Activated naive CD8-positive, alpha-beta T cell (primary cell): ENCODE results near the gene FYB2.
A peak's percentile ranks its signal among the peaks of the same experiment; 100 is the strongest.

Source experiments
- H3K27ac Mint-ChIP-seq: one replicate; pipeline ENCODE4 v1.8.0; 2021; ENCODE audit warnings: mixed read lengths
- H3K27me3 Mint-ChIP-seq: one replicate; pipeline ENCODE4 v1.8.0; 2021; ENCODE audit warnings: mixed read lengths
- H3K36me3 Mint-ChIP-seq: one replicate; pipeline ENCODE4 v1.8.0; 2021; ENCODE audit warnings: mixed read lengths
- H3K4me1 Mint-ChIP-seq: one replicate; pipeline ENCODE4 v1.8.0; 2021; ENCODE audit warnings: low read depth, mixed read lengths
- H3K4me3 Mint-ChIP-seq: one replicate; pipeline ENCODE4 v1.8.0; 2021; ENCODE audit warnings: mild to moderate bottlenecking, mixed read lengths
- H3K9me3 Mint-ChIP-seq: one replicate; pipeline ENCODE4 v1.8.0; 2021; ENCODE audit warnings: low read depth, mixed read lengths

FYB2 gene

DNA sequence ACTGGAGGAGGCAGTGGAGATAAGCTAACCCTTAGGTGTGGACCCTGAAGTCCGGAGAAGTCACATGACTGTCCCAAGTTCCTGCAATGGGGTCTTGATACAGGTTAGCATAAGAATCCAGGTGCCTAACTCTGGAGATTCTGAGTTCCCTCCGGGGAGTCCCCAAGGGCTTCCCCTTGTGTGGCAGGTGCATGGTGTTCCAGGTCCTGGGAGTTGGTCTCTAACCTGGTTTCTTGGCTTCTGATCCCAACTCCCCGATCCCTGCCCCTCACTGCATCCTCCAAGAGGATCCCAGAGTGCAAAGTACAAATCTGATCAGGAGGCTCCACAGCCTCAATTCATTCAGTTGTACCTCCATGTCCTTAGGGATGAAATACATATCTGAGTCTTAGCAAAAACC lies 26.1 kb upstream of the FYB2 start:
- H3K36me3 Mint-ChIP-seq = no peaks in the 10 kb centered on the region
- H3K9me3 Mint-ChIP-seq = no peaks in the 10 kb centered on the region
- no peak overlapping the region for H3K4me3 Mint-ChIP-seq
- peaks cover 5% of the 10 kb centered on the region for H3K27me3 Mint-ChIP-seq
- H3K4me1 Mint-ChIP-seq = no peaks in the 10 kb centered on the region
- H3K27ac Mint-ChIP-seq = no peak overlapping the region

DNA sequence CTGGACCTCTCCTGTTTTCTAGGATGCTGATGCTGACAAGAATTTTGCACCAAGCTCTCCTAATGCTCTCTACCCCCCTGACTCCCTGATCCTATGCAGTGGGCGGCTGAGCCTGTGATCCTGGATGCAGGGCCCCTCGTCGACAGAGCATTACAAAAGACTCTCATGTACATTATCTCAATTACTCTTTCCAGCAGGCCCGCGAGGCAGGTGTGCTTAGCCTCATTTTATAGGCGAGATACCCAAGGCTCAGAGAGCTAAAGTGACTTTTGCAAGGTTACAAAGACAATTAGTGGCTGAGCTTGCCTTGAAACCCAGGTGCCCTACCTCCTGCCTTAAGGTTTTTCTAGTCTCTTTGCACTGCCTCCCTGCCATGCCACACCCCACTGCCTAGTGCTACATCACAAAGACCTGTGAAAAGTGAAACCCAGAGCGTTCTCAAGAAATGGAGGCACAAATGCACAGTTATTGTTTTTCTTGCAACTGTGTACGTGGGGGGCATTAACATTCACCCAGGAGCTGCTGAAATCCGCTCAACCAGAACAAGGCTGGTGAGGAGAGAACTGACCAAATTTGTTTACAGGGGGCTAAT lies 25.4 kb upstream of the FYB2 start:
- no peaks in the 10 kb centered on the region for H3K4me1 Mint-ChIP-seq
- no peaks in the 10 kb centered on the region for H3K9me3 Mint-ChIP-seq
- H3K27me3 Mint-ChIP-seq = peaks cover 3% of the 10 kb centered on the region
- H3K27ac Mint-ChIP-seq = no peak overlapping the region
- no peak overlapping the region for H3K4me3 Mint-ChIP-seq
- H3K36me3 Mint-ChIP-seq = no peaks in the 10 kb centered on the region

GRCh38 chr1:56843544-56843943 lies 24.3 kb upstream of the FYB2 start:
- H3K27me3 Mint-ChIP-seq = peaks cover 3% of the 10 kb centered on the region
- no peak overlapping the region for H3K27ac Mint-ChIP-seq

GRCh38 chr1:56838759-56839158 lies 19.6 kb upstream of the FYB2 start:
- Mint-ChIP-seq H3K36me3 (no peaks in the 10 kb centered on the region), H3K4me3 (no peak overlapping the region), H3K9me3 (no peaks in the 10 kb centered on the region), H3K4me1 (no peaks in the 10 kb centered on the region), H3K27ac (no peak overlapping the region), H3K27me3 (peaks cover 2% of the 10 kb centered on the region)

More at GRCh38 chr1:56843544-56843943, 24.3 kb upstream of the FYB2 start:
- no peak overlapping the region for H3K4me3 Mint-ChIP-seq
- no peaks in the 10 kb centered on the region for H3K36me3 Mint-ChIP-seq
- no peaks in the 10 kb centered on the region for H3K4me1 Mint-ChIP-seq
- no peaks in the 10 kb centered on the region for H3K9me3 Mint-ChIP-seq

GRCh38 chr1:56837244-56837939 lies 18.2 kb upstream of the FYB2 start:
- Mint-ChIP-seq H3K27ac (no peak overlapping the region), H3K9me3 (no peaks in the 10 kb centered on the region), H3K36me3 (no peaks in the 10 kb centered on the region), H3K4me1 (peaks cover under 1% of the 10 kb centered on the region), H3K4me3 (no peak overlapping the region), H3K27me3 (peaks cover 2% of the 10 kb centered on the region)

DNA sequence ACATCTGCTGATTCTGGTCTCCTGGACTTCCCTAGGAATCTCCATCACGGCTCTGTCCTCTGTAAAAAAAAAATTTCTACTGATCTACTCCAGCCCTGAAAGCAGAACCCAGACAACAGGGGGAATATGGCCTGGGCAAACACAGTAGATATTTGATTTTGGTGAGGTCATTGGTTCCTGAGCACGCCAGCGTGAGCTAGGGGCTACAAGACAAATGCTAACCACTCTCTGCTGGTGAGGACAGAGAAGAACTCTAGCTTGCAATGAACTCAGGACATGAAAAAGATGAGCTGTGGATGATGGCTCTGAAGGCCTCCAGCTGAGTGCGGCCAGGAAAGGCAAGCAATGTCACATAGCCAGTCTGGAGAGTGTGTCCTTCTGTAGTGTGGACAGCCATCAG lies 17.2 kb upstream of the FYB2 start:
- no peaks in the 10 kb centered on the region for H3K9me3 Mint-ChIP-seq
- H3K27me3 Mint-ChIP-seq = peaks cover 5% of the 10 kb centered on the region
- no peak overlapping the region for H3K4me3 Mint-ChIP-seq
- H3K36me3 Mint-ChIP-seq = no peaks in the 10 kb centered on the region
- H3K27ac Mint-ChIP-seq = no peak overlapping the region
- peaks cover 6% of the 10 kb centered on the region for H3K4me1 Mint-ChIP-seq

DNA sequence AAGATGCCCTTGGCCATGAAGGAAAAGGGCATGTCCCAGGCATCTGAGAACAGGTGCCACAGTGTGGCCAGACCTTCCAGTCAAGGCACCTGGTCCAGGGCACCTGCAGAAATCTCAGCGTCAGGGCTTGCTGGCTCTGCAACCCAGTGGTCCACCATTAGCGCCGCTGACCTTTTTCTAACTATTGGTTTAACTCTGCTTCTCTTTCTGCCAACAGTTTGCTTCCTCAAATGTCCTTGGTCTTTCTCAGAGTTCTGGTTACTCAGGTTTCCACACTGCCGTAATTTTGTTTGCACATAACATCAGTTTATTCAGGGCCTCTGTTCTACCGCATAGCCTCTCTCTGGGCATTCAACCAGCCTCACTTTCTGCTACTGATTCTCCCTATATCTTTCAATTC lies 16.5 kb upstream of the FYB2 start:
- no peaks in the 10 kb centered on the region for H3K36me3 Mint-ChIP-seq
- no peak overlapping the region for H3K4me3 Mint-ChIP-seq
- no peaks in the 10 kb centered on the region for H3K9me3 Mint-ChIP-seq
- peaks cover 6% of the 10 kb centered on the region for H3K4me1 Mint-ChIP-seq
- H3K27ac Mint-ChIP-seq = no peak overlapping the region
- H3K27me3 Mint-ChIP-seq = peaks cover 7% of the 10 kb centered on the region

DNA sequence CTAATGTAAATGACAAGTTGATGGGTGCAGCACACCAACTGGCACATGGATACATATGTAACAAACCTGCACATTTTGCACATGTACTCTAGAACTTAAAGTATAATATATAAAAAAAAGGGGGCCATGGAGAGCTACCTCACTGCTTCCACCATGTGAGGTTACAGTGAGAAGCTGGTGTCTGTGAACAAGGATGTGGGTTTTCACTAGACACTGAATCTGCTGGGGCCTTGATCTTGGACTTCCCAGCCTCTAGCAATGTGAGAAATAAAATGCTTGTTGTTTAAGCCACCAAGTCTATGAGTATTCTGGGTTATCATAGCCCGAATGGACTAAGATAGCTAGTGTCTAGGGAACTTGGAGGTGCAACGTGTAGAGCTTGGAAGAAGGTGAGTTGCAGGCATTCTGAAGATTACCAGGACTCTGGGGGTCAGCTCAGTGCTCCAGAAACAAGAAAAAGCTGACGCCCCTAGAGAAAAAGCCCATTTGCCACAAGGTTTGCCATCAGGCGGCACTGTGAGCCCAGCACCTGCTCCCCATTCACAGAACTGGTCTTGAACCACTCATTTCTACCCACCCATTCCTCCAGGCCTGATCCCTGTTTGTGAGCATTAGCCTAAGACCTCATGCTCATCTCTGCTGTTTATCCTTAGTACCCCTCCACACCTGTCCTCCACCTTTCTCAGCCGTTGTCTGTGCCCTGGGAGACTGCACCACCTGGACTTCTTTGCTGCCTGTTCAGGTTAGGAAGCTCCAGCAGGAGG lies 15.1 kb upstream of the FYB2 start:
- no peak overlapping the region for H3K27ac Mint-ChIP-seq
- peaks cover 6% of the 10 kb centered on the region for H3K4me1 Mint-ChIP-seq
- no peaks in the 10 kb centered on the region for H3K36me3 Mint-ChIP-seq
- H3K27me3 Mint-ChIP-seq = peaks cover 8% of the 10 kb centered on the region
- no peaks in the 10 kb centered on the region for H3K9me3 Mint-ChIP-seq
- H3K4me3 Mint-ChIP-seq = no peak overlapping the region

GRCh38 chr1:56833088-56833487 lies 13.9 kb upstream of the FYB2 start:
- H3K27me3 Mint-ChIP-seq = peaks cover 10% of the 10 kb centered on the region
- no peak overlapping the region for H3K27ac Mint-ChIP-seq
- no peaks in the 10 kb centered on the region for H3K36me3 Mint-ChIP-seq
- peaks cover 6% of the 10 kb centered on the region for H3K4me1 Mint-ChIP-seq
- H3K4me3 Mint-ChIP-seq = no peak overlapping the region
- no peaks in the 10 kb centered on the region for H3K9me3 Mint-ChIP-seq

- Mint-ChIP-seq H3K4me3 (peak overlapping the region; percentile 15), H3K4me1 (peaks cover 6% of the 10 kb centered on the region), H3K27ac (no peak overlapping the region), H3K9me3 (no peaks in the 10 kb centered on the region), H3K27me3 (peaks cover 10% of the 10 kb centered on the region), H3K36me3 (no peaks in the 10 kb centered on the region)
Observed at GRCh38 chr1:56831871-56832693, 12.9 kb upstream of the FYB2 start.

GRCh38 chr1:56830052-56830451 lies 10.8 kb upstream of the FYB2 start:
- H3K4me1 Mint-ChIP-seq = peaks cover 6% of the 10 kb centered on the region
- no peaks in the 10 kb centered on the region for H3K36me3 Mint-ChIP-seq
- no peak overlapping the region for H3K27ac Mint-ChIP-seq
- H3K9me3 Mint-ChIP-seq = no peaks in the 10 kb centered on the region
- no peak overlapping the region for H3K4me3 Mint-ChIP-seq
- H3K27me3 Mint-ChIP-seq = peaks cover 11% of the 10 kb centered on the region

- Mint-ChIP-seq H3K27ac (no peak overlapping the region), H3K27me3 (peaks cover 17% of the 10 kb centered on the region), H3K4me3 (no peak overlapping the region), H3K4me1 (peaks cover 6% of the 10 kb centered on the region), H3K9me3 (no peaks in the 10 kb centered on the region), H3K36me3 (no peaks in the 10 kb centered on the region)
Observed at GRCh38 chr1:56827711-56828110, 8.5 kb upstream of the FYB2 start.

GRCh38 chr1:56825436-56825835 lies 6.2 kb upstream of the FYB2 start:
- Mint-ChIP-seq H3K4me3 (no peak overlapping the region), H3K27me3 (peaks cover 14% of the 10 kb centered on the region), H3K27ac (no peak overlapping the region), H3K9me3 (no peaks in the 10 kb centered on the region), H3K36me3 (no peaks in the 10 kb centered on the region), H3K4me1 (no peaks in the 10 kb centered on the region)

GRCh38 chr1:56824938-56825337 lies 5.7 kb upstream of the FYB2 start:
- Mint-ChIP-seq H3K27ac (no peak overlapping the region), H3K27me3 (peaks cover 12% of the 10 kb centered on the region), H3K9me3 (no peaks in the 10 kb centered on the region)

GRCh38 chr1:56824271-56824670 lies 5.1 kb upstream of the FYB2 start:
- no peaks in the 10 kb centered on the region for H3K4me1 Mint-ChIP-seq
- H3K4me3 Mint-ChIP-seq = no peak overlapping the region
- H3K27ac Mint-ChIP-seq = no peak overlapping the region
- peaks cover 12% of the 10 kb centered on the region for H3K27me3 Mint-ChIP-seq
- no peaks in the 10 kb centered on the region for H3K36me3 Mint-ChIP-seq
- no peaks in the 10 kb centered on the region for H3K9me3 Mint-ChIP-seq

More at GRCh38 chr1:56824938-56825337, 5.7 kb upstream of the FYB2 start:
- no peaks in the 10 kb centered on the region for H3K36me3 Mint-ChIP-seq
- no peak overlapping the region for H3K4me3 Mint-ChIP-seq
- H3K4me1 Mint-ChIP-seq = no peaks in the 10 kb centered on the region
